Endothelial cell of umbilical vein (primary cell): ENCODE data around the gene FPR1. TPM values are rescaled to one million over a fixed set of nuclear protein-coding genes. Genes with fewer than 3 reads are reported as not detected.

Source experiments
- BruUV-seq: library from RNA; stranded (reverse); fragments of 400-500 nt; replicated peaks from 2 replicates; lab custom pipeline; 2021; lab: Mats Ljungman, UMichigan
- CTCF ChIA-PET: fragments of 300-600, 350-600 bp; sonication (Branson Sonifier 250); formaldehyde crosslinking; loops from one replicate; lab custom pipeline; 2021; ENCODE audit warnings: antibody characterized with exemption, inconsistent platforms; lab: Charles Lee
- POLR2A ChIA-PET: fragments of 300-600, 350-600 bp; sonication (Branson Sonifier 250); formaldehyde crosslinking; loops from one replicate; lab custom pipeline; 2021; ENCODE audit warnings: antibody characterized with exemption, inconsistent platforms; lab: Charles Lee
- DNase-seq: peaks from one replicate; pipeline ENCODE4 v3.0.0-alpha.2; 2011; ENCODE audit warnings: low read depth, low spot score
- FAIRE-seq: peaks from 2 replicates; lab custom pipeline; 2011; peaks lifted over from hg19 to GRCh38; lab: Jason Lieb, UNC
- H2AFZ ChIP-seq: 2 replicates; pipeline ENCODE4 v1.6.0; 2012; ENCODE audit warnings: low read depth, low read length, control low read depth, inconsistent platforms
- H3K27ac ChIP-seq: 2 replicates; pipeline ENCODE4 v1.5.1; 2011; ENCODE audit warnings: low read depth, mild to moderate bottlenecking, control low read depth, low read length, moderate library complexity; ENCODE audit not compliant: insufficient read depth
- H3K27me3 ChIP-seq, 2 experiments: 2 replicates each; pipeline versions ENCODE4 v1.6.0 to v1.6.1; 2011; ENCODE audit warnings: low read length in 2 of 2, mixed read lengths in 1 of 2; ENCODE audit not compliant: control insufficient read depth in 2 of 2, insufficient read depth in 2 of 2
- H3K36me3 ChIP-seq, 2 experiments: 2 replicates in 1 of 2; 3 replicates in 1 of 2; pipeline ENCODE4 v1.5.1; 2011; ENCODE audit warnings: low read length in 2 of 2, mild to moderate bottlenecking in 1 of 2, moderate library complexity in 1 of 2; ENCODE audit not compliant: control insufficient read depth in 2 of 2, insufficient read depth in 2 of 2; ENCODE audit errors: extremely low read depth in 1 of 2
- H3K4me1 ChIP-seq: 3 replicates; pipeline ENCODE4 v1.5.1; 2011; ENCODE audit warnings: mild to moderate bottlenecking, low read length; ENCODE audit not compliant: control insufficient read depth, insufficient read depth; ENCODE audit errors: extremely low read depth
- H3K4me2 ChIP-seq: 2 replicates; pipeline ENCODE4 v1.6.1; 2011; ENCODE audit warnings: low read length, control low read depth, mixed read lengths; ENCODE audit not compliant: insufficient read depth
- H3K4me3 ChIP-seq, 3 experiments: fragments of 200-600 bp in 1 of 3; sonication (generic), shearing (Covaris generic) in 1 of 3; replicated peaks in 1 of 3; 2 replicates each; pipeline ENCODE4 v1.5.1; 2011 to 2016; ENCODE audit warnings: control low read depth in 3 of 3, low read length in 3 of 3, mild to moderate bottlenecking in 2 of 3, inconsistent platforms in 1 of 3, low read depth in 1 of 3, moderate library complexity in 1 of 3; ENCODE audit not compliant: insufficient read depth in 1 of 3
- H3K79me2 ChIP-seq: 2 replicates; pipeline ENCODE4 v1.6.0; 2012; ENCODE audit warnings: low read length, inconsistent platforms; ENCODE audit not compliant: control insufficient read depth, insufficient read depth
- H3K9ac ChIP-seq: replicated peaks from 2 replicates; pipeline ENCODE3; 2011; ENCODE audit warnings: low read length, control low read depth; ENCODE audit not compliant: insufficient read depth; ENCODE audit errors: extremely low read depth
- H3K9me1 ChIP-seq: replicated peaks from 3 replicates; pipeline ENCODE4 v1.6.0; 2011; ENCODE audit warnings: mild to moderate bottlenecking, low read length; ENCODE audit not compliant: control insufficient read depth, insufficient read depth; ENCODE audit errors: extremely low read depth
- H3K9me3 ChIP-seq: replicated peaks from 2 replicates; pipeline ENCODE4 v1.5.1; 2012; ENCODE audit warnings: low read length, inconsistent platforms; ENCODE audit not compliant: control insufficient read depth, insufficient read depth
- H4K20me1 ChIP-seq: replicated peaks from 2 replicates; pipeline ENCODE3; 2011; ENCODE audit warnings: mild to moderate bottlenecking, low read length; ENCODE audit not compliant: control insufficient read depth, insufficient read depth; ENCODE audit errors: extremely low read depth
- EZH2 ChIP-seq: IDR thresholded peaks from 2 replicates; pipeline ENCODE4 v1.6.1; 2012; ENCODE audit warnings: borderline replicate concordance, low read depth, mild to moderate bottlenecking, moderate library complexity, low read length, inconsistent platforms; ENCODE audit not compliant: severe bottlenecking
- FOS ChIP-seq: IDR thresholded peaks from 2 replicates; pipeline ENCODE4 v1.6.1; 2011; ENCODE audit warnings: mild to moderate bottlenecking, low read length, moderate library complexity, borderline replicate concordance; ENCODE audit not compliant: insufficient read depth
- GATA2 ChIP-seq: IDR thresholded peaks from 2 replicates; pipeline ENCODE4 v1.7.0; 2011; ENCODE audit warnings: low read depth, mild to moderate bottlenecking, moderate library complexity, mixed read lengths, low read length; ENCODE audit not compliant: insufficient read length, insufficient read depth
- JUN ChIP-seq: IDR thresholded peaks from 2 replicates; pipeline ENCODE4 v1.6.1; 2011; ENCODE audit warnings: borderline replicate concordance, low read depth; ENCODE audit not compliant: insufficient read length, insufficient read depth
- MYC ChIP-seq: IDR thresholded peaks from one replicate; pipeline ENCODE4 v1.6.1; 2011; ENCODE audit warnings: mild to moderate bottlenecking, low read depth, low read length
- POLR2A ChIP-seq: IDR thresholded peaks from 2 replicates; pipeline ENCODE4 v1.6.1; 2012; ENCODE audit warnings: low read depth, mild to moderate bottlenecking, control low read depth, low read length
- POLR2AphosphoS5 ChIP-seq: IDR thresholded peaks from 2 replicates; pipeline ENCODE4 v1.6.1; 2012; ENCODE audit warnings: low read depth, mild to moderate bottlenecking, control low read depth, low read length, moderate library complexity; ENCODE audit not compliant: insufficient read depth
- dilution Hi-C: fragments of 300-500 bp; cut with MboI; formaldehyde crosslinking; loops from one replicate; pipeline ENCODE4 v1.15.0; 2019; ENCODE audit warnings: low sequenced_read_pairs; ENCODE audit not compliant: extremely low pct_ligation_motif_present
- intact Hi-C: fragments of 100-400 bp; cut with micrococcal nuclease; formaldehyde crosslinking; loops from one replicate; pipeline ENCODE4 v1.10.0; 2022
- polyA plus RNA-seq, 4 experiments: library from polyadenylated mRNA; depleted of rRNA in 3 of 4; stranded (reverse) in 3 of 4; unstranded in 1 of 4; fragments of >200 nt; gene quantifications; 2 replicates each; pipeline versions ENCODE4 v1.2.1 to v1.2.3, GENCODE V29; 2011 to 2012; ENCODE audit warnings: missing spikeins in 1 of 4
- total RNA-seq: library from RNA; stranded (reverse); gene quantifications from 2 replicates; pipeline ENCODE4 v1.2.3, GENCODE V29; 2021
- TF ChIP-seq, protein P1 (sequence below), 2 donors: IDR thresholded peaks; 1 replicate in 1 of 2; 2 replicates in 1 of 2; pipeline ENCODE4 v1.5.1; 2011; ENCODE audit warnings: low read length in 2 of 2, mild to moderate bottlenecking in 2 of 2, moderate library complexity in 2 of 2, control low read depth in 1 of 2, inconsistent platforms in 1 of 2, low read depth in 1 of 2; ENCODE audit not compliant: insufficient read depth in 1 of 2; ENCODE audit errors: extremely low read depth in 1 of 2
- TF ChIP-seq, protein P2 (sequence below): IDR thresholded peaks from 2 replicates; pipeline ENCODE4 v1.6.1; 2011; ENCODE audit not compliant: insufficient read depth, insufficient read length

Gene FPR1
- total and polyA plus RNA-seq, 2 donors (not counting 3 experiments of a cell fraction or from before 2014, with no cell fraction given) = not detected

DNA sequence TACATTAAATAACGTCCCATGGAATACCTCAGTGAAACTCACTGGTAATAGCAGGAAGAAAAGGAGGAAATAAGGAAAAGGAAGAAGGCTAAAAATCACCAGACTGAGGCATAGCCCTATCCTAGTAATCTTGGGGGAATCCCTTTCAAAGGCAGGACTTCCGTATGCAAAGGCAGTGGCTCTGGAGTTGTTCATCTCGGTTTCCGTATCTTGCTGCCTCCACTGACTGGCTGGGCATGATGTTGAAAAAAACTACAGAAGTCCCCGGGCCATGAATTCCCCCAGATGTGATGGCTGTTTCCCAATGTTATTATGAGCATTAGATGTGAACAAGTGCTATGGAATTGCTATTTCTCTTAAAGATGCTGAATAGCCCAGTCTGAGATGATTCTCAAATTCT lies 14.8 kb upstream of the FPR1 start:
- CTCF ChIA-PET = no interaction called here
- TF ChIP-seq POLR2AphosphoS5 (no peak), POLR2A (no peak), EZH2 (no peak), FOS (no peak), MYC (no peak), GATA2 (no peak), JUN (no peak)
- TF ChIP-seq, protein P1, sequence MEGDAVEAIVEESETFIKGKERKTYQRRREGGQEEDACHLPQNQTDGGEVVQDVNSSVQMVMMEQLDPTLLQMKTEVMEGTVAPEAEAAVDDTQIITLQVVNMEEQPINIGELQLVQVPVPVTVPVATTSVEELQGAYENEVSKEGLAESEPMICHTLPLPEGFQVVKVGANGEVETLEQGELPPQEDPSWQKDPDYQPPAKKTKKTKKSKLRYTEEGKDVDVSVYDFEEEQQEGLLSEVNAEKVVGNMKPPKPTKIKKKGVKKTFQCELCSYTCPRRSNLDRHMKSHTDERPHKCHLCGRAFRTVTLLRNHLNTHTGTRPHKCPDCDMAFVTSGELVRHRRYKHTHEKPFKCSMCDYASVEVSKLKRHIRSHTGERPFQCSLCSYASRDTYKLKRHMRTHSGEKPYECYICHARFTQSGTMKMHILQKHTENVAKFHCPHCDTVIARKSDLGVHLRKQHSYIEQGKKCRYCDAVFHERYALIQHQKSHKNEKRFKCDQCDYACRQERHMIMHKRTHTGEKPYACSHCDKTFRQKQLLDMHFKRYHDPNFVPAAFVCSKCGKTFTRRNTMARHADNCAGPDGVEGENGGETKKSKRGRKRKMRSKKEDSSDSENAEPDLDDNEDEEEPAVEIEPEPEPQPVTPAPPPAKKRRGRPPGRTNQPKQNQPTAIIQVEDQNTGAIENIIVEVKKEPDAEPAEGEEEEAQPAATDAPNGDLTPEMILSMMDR (IDR thresholded peaks at IDR 0.05; ENCODE audit: extremely low read depth in 1 of 2, insufficient read depth in 1 of 2, low read depth in 1 of 2, low read length in 2 of 2) = no peak
- TF ChIP-seq, protein P2, sequence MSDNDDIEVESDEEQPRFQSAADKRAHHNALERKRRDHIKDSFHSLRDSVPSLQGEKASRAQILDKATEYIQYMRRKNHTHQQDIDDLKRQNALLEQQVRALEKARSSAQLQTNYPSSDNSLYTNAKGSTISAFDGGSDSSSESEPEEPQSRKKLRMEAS = no peak
- intact Hi-C loops = no loop called here

More for the DNA sequence above, 14.8 kb upstream of the FPR1 start:
- no peaks in the 10 kb centered on the region for H3K4me1 ChIP-seq
- dilution Hi-C loops = no loop called here
- H3K9ac ChIP-seq = no peak overlapping the region
- H3K4me2 ChIP-seq = no peak overlapping the region
- POLR2A ChIA-PET = no interaction called here
- DNase-seq (no peak), FAIRE-seq (no peak)
- H3K36me3 ChIP-seq = no peaks in the 10 kb centered on the region
- no peaks in the 10 kb centered on the region for H4K20me1 ChIP-seq
- no peaks in the 10 kb centered on the region for H3K9me1 ChIP-seq
- H3K27ac ChIP-seq = no peak overlapping the region
- H2AFZ ChIP-seq = no peak overlapping the region
- H3K79me2 ChIP-seq = no peaks in the 10 kb centered on the region
- H3K9me3 ChIP-seq = no peaks in the 10 kb centered on the region
- no peaks in the 10 kb centered on the region for H3K27me3 ChIP-seq
- no TSS peak for BruUV-seq
- H3K4me3 ChIP-seq = no peak overlapping the region
